Neural progenitor cell (in vitro differentiated cells): ENCODE data around the gene ACYP1. TPM values are rescaled to one million over a fixed set of nuclear protein-coding genes. Genes with fewer than 3 reads are reported as not detected.

Source experiments
- DNase-seq: peaks from one replicate; pipeline ENCODE4 v3.0.0-alpha.2; 2016; ENCODE audit warnings: low spot score
- H2AFZ ChIP-seq: fragments of 200-600 bp; sonication (generic); replicated peaks from 2 replicates; pipeline ENCODE4 v1.6.1; 2016; ENCODE audit warnings: antibody characterized with exemption
- H3F3A ChIP-seq: fragments of 200-600 bp; sonication (generic); 2 replicates; pipeline ENCODE4 v1.6.1; 2016; ENCODE audit warnings: antibody characterized with exemption, low read depth
- H3K27ac ChIP-seq: fragments of 200-600 bp; sonication (generic); 2 replicates; pipeline ENCODE4 v1.5.1; 2016; ENCODE audit warnings: mild to moderate bottlenecking
- H3K27me3 ChIP-seq: fragments of 200-600 bp; sonication (generic); 2 replicates; pipeline ENCODE4 v1.6.1; 2016; ENCODE audit warnings: mild to moderate bottlenecking, moderate library complexity
- H3K36me3 ChIP-seq: fragments of 200-600 bp; sonication (generic); 2 replicates; pipeline ENCODE4 v1.5.1; 2016
- H3K4me1 ChIP-seq: fragments of 200-600 bp; sonication (generic); 2 replicates; pipeline ENCODE4 v1.6.1; 2016; ENCODE audit warnings: mixed run types
- H3K4me2 ChIP-seq: fragments of 200-600 bp; sonication (generic); 2 replicates; pipeline ENCODE4 v1.6.1; 2016
- H3K4me3 ChIP-seq: fragments of 200-600 bp; sonication (generic); 2 replicates; pipeline ENCODE4 v1.5.1; 2016
- H3K79me2 ChIP-seq: fragments of 200-600 bp; sonication (generic); 2 replicates; pipeline ENCODE4 v1.6.1; 2016; ENCODE audit warnings: low read depth
- H3K9ac ChIP-seq: fragments of 200-600 bp; sonication (generic); 2 replicates; pipeline ENCODE4 v1.6.1; 2016
- H3K9me3 ChIP-seq: fragments of 200-600 bp; sonication (generic); 2 replicates; pipeline ENCODE4 v1.5.1; 2016; ENCODE audit warnings: low read depth
- H4K20me1 ChIP-seq: fragments of 200-600 bp; sonication (generic); 2 replicates; pipeline ENCODE4 v1.6.1; 2016; ENCODE audit warnings: low read depth
- H3K27ac Mint-ChIP-seq: 3 replicates; pipeline ENCODE4 v1.8.0; 2021; ENCODE audit warnings: mixed read lengths
- H3K27me3 Mint-ChIP-seq: 2 replicates; pipeline ENCODE4 v1.8.0; 2022; ENCODE audit warnings: low read depth, mild to moderate bottlenecking, inconsistent platforms, moderate library complexity, mixed read lengths; ENCODE audit not compliant: insufficient read depth
- H3K36me3 Mint-ChIP-seq: 3 replicates; pipeline ENCODE4 v1.8.0; 2021; ENCODE audit warnings: mixed read lengths
- H3K4me1 Mint-ChIP-seq: 3 replicates; pipeline ENCODE4 v1.8.0; 2021; ENCODE audit warnings: mixed read lengths
- H3K4me3 Mint-ChIP-seq: 3 replicates; pipeline ENCODE4 v1.8.0; 2021; ENCODE audit warnings: mild to moderate bottlenecking, moderate library complexity, mixed read lengths
- H3K9me3 Mint-ChIP-seq: 3 replicates; pipeline ENCODE4 v1.8.0; 2020; ENCODE audit warnings: mixed read lengths
- CTCF ChIP-seq: fragments of 200-600 bp; sonication (generic); IDR thresholded peaks from 2 replicates; pipeline ENCODE4 v1.5.1; 2017; ENCODE audit warnings: antibody characterized with exemption, mild to moderate bottlenecking
- EZH2 ChIP-seq: fragments of 200-600 bp; sonication (generic); IDR thresholded peaks from 2 replicates; pipeline ENCODE4 v1.6.1; 2017; ENCODE audit warnings: antibody characterized with exemption, mild to moderate bottlenecking, moderate library complexity
- EZH2phosphoT487 ChIP-seq: fragments of 200-600 bp; sonication (generic); IDR thresholded peaks from 2 replicates; pipeline ENCODE4 v1.6.1; 2017; ENCODE audit warnings: antibody characterized with exemption
- total RNA-seq: library from RNA; depleted of rRNA; stranded (reverse); fragments of >200 nt; gene quantifications from 2 replicates; pipeline ENCODE4 v1.2.3, GENCODE V29; 2015; ENCODE audit warnings: low replicate concordance

ACYP1 gene
- total RNA-seq, 1 donor from 2014 or later = 43.1 TPM

GRCh38 chr14:75091251-75091650 is 27.4 kb upstream of the ACYP1 start:
- Mint-ChIP-seq H3K27ac (no peak overlapping the region), H3K27me3 (no peaks in the 10 kb centered on the region), H3K36me3 (peaks cover 23% of the 10 kb centered on the region), H3K9me3 (no peaks in the 10 kb centered on the region), H3K4me1 (no peaks in the 10 kb centered on the region), H3K4me3 (no peak overlapping the region)
- H3K4me2 ChIP-seq = peak overlapping the region; percentile 42
- H3K79me2 ChIP-seq = no peaks in the 10 kb centered on the region
- no peak overlapping the region for H3K4me3 ChIP-seq
- H3K9ac ChIP-seq = no peak overlapping the region
- no peak overlapping the region for H2AFZ ChIP-seq
- no peak overlapping the region for H3K27ac ChIP-seq
- H4K20me1 ChIP-seq = no peaks in the 10 kb centered on the region
- no peaks in the 10 kb centered on the region for H3K27me3 ChIP-seq
- no peaks in the 10 kb centered on the region for H3K9me3 ChIP-seq
- no peaks in the 10 kb centered on the region for H3K36me3 ChIP-seq
- no peak for TF ChIP-seq EZH2
- no peak for TF ChIP-seq CTCF
- TF ChIP-seq EZH2phosphoT487 = no peak
- DNase-seq = peak; percentile 37
- H3K4me1 ChIP-seq = peaks cover 21% of the 10 kb centered on the region
- peaks cover 28% of the 10 kb centered on the region for H3F3A ChIP-seq

GRCh38 chr14:75090353-75090752 is 26.5 kb upstream of the ACYP1 start:
- Histone ChIP-seq H3F3A (peaks cover 28% of the 10 kb centered on the region), H3K27ac (no peak overlapping the region), H3K9me3 (no peaks in the 10 kb centered on the region), H4K20me1 (no peaks in the 10 kb centered on the region), H3K4me1 (peaks cover 21% of the 10 kb centered on the region), H3K4me2 (no peak overlapping the region), H2AFZ (no peak overlapping the region), H3K4me3 (no peak overlapping the region), H3K79me2 (no peaks in the 10 kb centered on the region), H3K27me3 (no peaks in the 10 kb centered on the region), H3K36me3 (no peaks in the 10 kb centered on the region), H3K9ac (no peak overlapping the region)
- no peak for DNase-seq
- Mint-ChIP-seq H3K27ac (no peak overlapping the region), H3K9me3 (no peaks in the 10 kb centered on the region), H3K4me1 (no peaks in the 10 kb centered on the region), H3K36me3 (peaks cover 28% of the 10 kb centered on the region), H3K4me3 (no peak overlapping the region), H3K27me3 (no peaks in the 10 kb centered on the region)
- TF ChIP-seq EZH2 (no peak), EZH2phosphoT487 (no peak), CTCF (no peak)

- H3K27ac Mint-ChIP-seq = no peak overlapping the region
- H3K4me3 Mint-ChIP-seq = no peak overlapping the region
- no peak overlapping the region for H3K4me2 ChIP-seq
- DNase-seq = peak; percentile 87
- peak; percentile 86 for TF ChIP-seq CTCF
- no peak for TF ChIP-seq EZH2
- H3K27me3 Mint-ChIP-seq = peaks cover 2% of the 10 kb centered on the region
- H3K9me3 Mint-ChIP-seq = no peaks in the 10 kb centered on the region
- H3K9ac ChIP-seq = no peak overlapping the region
- peaks cover 27% of the 10 kb centered on the region for H3F3A ChIP-seq
- peaks cover 21% of the 10 kb centered on the region for H3K36me3 Mint-ChIP-seq
- no peaks in the 10 kb centered on the region for H3K27me3 ChIP-seq
- H3K79me2 ChIP-seq = no peaks in the 10 kb centered on the region
- no peaks in the 10 kb centered on the region for H3K4me1 Mint-ChIP-seq
- H4K20me1 ChIP-seq = no peaks in the 10 kb centered on the region
- H3K9me3 ChIP-seq = no peaks in the 10 kb centered on the region
- H2AFZ ChIP-seq = peak overlapping the region; percentile 11
- H3K36me3 ChIP-seq = no peaks in the 10 kb centered on the region
- H3K27ac ChIP-seq = no peak overlapping the region
- no peak overlapping the region for H3K4me3 ChIP-seq
- H3K4me1 ChIP-seq = peaks cover 21% of the 10 kb centered on the region
These were observed 24.9 kb upstream of the ACYP1 start for GRCh38 chr14:75088566-75089373.
